Gastrocnemius medialis (tissue), 4 donors: Measurements from ENCODE around the gene SERINC1. TPM values are rescaled to one million over a fixed set of nuclear protein-coding genes. Genes with fewer than 3 reads are reported as not detected.

ENCODE experiments used
- ATAC-seq, 2 donors: fragments of 150-250 bp; one replicate each; pipeline ENCODE4 v1.9.1; 2016
- DNase-seq, 2 donors: peaks; one replicate each; pipeline ENCODE4 v3.0.0-alpha.2; 2019
- H3K27ac ChIP-seq, 4 donors: fragments of 200-600 bp; sonication (generic); 1 replicate in 1 of 4; 2 replicates in 3 of 4; pipeline ENCODE4 v1.5.1; 2016 to 2018; ENCODE audit warnings: mild to moderate bottlenecking in 2 of 4, moderate library complexity in 1 of 4
- H3K27me3 ChIP-seq, 3 donors: fragments of 200-600 bp; sonication (generic) in 2 of 3; 1 replicate in 1 of 3; 2 replicates in 2 of 3; pipeline versions ENCODE4 v1.5.1 to v1.6.0; 2016 to 2019; ENCODE audit warnings: mild to moderate bottlenecking in 1 of 3, moderate library complexity in 1 of 3
- H3K36me3 ChIP-seq, 2 donors: fragments of 200-600 bp; sonication (generic) in 1 of 2; one replicate each; pipeline ENCODE4 v1.5.1; 2017 to 2018
- H3K4me1 ChIP-seq, 2 donors: fragments of 200-600 bp; sonication (generic) in 1 of 2; one replicate each; pipeline ENCODE4 v1.5.1; 2016 to 2017; ENCODE audit warnings: mild to moderate bottlenecking in 2 of 2
- H3K4me3 ChIP-seq, 4 donors: fragments of 200-600 bp; sonication (generic) in 3 of 4; 1 replicate in 1 of 4; 2 replicates in 3 of 4; pipeline ENCODE4 v1.5.1; 2016 to 2019; ENCODE audit warnings: mild to moderate bottlenecking in 2 of 4
- H3K9me3 ChIP-seq, 3 donors: fragments of 200-600 bp; sonication (generic) in 2 of 3; 1 replicate in 1 of 3; 2 replicates in 2 of 3; pipeline ENCODE4 v1.5.1; 2016 to 2019
- POLR2A ChIP-seq, 2 donors: fragments of 450-650 bp; IDR thresholded peaks; one replicate each; pipeline ENCODE4 v1.6.1; 2017; ENCODE audit warnings: antibody characterized with exemption in 2 of 2, mild to moderate bottlenecking in 2 of 2, moderate library complexity in 2 of 2
- in situ Hi-C, 4 donors: fragments of 200-750 bp; cut with MboI; loops; one replicate each; pipeline versions ENCODE4 v1.15.0 to v1.8.0; 2017; ENCODE audit warnings: low sequenced_read_pairs in 4 of 4
- intact Hi-C: fragments of 100-400 bp; cut with DNase I; formaldehyde crosslinking; loops from one replicate; pipeline ENCODE4 v1.15.1; 2023; ENCODE audit warnings: low total_unique reads
- total RNA-seq, 4 donors: library from RNA; depleted of rRNA; stranded (reverse); fragments of >200 nt; gene quantifications; one replicate each; pipeline versions ENCODE4 v1.1.0 to v1.2.3, GENCODE V29; 2016
- TF ChIP-seq, protein P1 (sequence below), 5 experiments: fragments of 450-650 bp in 3 of 5; fragments of 200-600 bp in 2 of 5; sonication (generic) in 2 of 5; IDR thresholded peaks in 4 of 5; conservative IDR thresholded peaks in 1 of 5; 1 replicate in 4 of 5; 2 replicates in 1 of 5; pipeline ENCODE4 v1.5.1; 2016 to 2019; ENCODE audit warnings: antibody characterized with exemption in 5 of 5, mild to moderate bottlenecking in 3 of 5, moderate library complexity in 3 of 5

The SERINC1 gene
- total RNA-seq, 4 donors from 2014 or later: 161 to 273 (median 198) TPM

DNA sequence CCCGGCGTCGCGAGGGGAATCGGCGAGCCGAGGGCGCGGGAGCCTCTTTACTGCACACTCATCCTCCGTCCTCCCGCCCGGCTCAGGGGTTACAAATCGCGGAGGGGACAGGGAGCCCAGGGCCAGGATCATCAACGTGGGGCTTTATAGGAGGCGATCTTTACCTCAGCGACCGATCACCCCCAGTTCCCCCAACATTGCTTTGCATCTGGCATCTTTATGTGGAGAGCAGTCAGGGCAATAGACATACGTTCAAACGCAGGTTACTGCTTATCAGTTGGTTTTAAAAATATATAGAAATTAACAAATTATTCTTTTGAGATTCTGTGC lies 71.5 kb downstream of the SERINC1 start:
- ATAC-seq (peak; percentile 13 to 31), DNase-seq (peak in 1 of 2 donors; percentile 42)
- Histone ChIP-seq H3K36me3 (no peaks in the 10 kb centered on the region), H3K4me1 (peaks cover 27 to 49% of the 10 kb centered on the region in 2 donors), H3K4me3 (peak overlapping the region; percentile 83 to 99 (median 92)), H3K27me3 (no peaks in the 10 kb centered on the region), H3K9me3 (no peaks in the 10 kb centered on the region), H3K27ac (peak overlapping the region; percentile 93 to 100 (median 94))
- in situ Hi-C loops (loop anchor here in 1 of 4 donors (5.0 kb wide), 1 partner anchor 67 kb away; no protein-coding TSS in a partner anchor), intact Hi-C loops (loop anchor here (2.0 to 10.0 kb wide), 3 partner anchors 17 to 615 kb away; partner anchors contain the start of gene SMPDL3A)
- TF ChIP-seq, protein P1, sequence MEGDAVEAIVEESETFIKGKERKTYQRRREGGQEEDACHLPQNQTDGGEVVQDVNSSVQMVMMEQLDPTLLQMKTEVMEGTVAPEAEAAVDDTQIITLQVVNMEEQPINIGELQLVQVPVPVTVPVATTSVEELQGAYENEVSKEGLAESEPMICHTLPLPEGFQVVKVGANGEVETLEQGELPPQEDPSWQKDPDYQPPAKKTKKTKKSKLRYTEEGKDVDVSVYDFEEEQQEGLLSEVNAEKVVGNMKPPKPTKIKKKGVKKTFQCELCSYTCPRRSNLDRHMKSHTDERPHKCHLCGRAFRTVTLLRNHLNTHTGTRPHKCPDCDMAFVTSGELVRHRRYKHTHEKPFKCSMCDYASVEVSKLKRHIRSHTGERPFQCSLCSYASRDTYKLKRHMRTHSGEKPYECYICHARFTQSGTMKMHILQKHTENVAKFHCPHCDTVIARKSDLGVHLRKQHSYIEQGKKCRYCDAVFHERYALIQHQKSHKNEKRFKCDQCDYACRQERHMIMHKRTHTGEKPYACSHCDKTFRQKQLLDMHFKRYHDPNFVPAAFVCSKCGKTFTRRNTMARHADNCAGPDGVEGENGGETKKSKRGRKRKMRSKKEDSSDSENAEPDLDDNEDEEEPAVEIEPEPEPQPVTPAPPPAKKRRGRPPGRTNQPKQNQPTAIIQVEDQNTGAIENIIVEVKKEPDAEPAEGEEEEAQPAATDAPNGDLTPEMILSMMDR (IDR thresholded peaks at IDR 0.05 in 4 of 5, conservative IDR thresholded peaks at IDR 0.05 in 1 of 5): no peak
- TF ChIP-seq POLR2A (IDR thresholded peaks at IDR 0.05): no peak

DNA sequence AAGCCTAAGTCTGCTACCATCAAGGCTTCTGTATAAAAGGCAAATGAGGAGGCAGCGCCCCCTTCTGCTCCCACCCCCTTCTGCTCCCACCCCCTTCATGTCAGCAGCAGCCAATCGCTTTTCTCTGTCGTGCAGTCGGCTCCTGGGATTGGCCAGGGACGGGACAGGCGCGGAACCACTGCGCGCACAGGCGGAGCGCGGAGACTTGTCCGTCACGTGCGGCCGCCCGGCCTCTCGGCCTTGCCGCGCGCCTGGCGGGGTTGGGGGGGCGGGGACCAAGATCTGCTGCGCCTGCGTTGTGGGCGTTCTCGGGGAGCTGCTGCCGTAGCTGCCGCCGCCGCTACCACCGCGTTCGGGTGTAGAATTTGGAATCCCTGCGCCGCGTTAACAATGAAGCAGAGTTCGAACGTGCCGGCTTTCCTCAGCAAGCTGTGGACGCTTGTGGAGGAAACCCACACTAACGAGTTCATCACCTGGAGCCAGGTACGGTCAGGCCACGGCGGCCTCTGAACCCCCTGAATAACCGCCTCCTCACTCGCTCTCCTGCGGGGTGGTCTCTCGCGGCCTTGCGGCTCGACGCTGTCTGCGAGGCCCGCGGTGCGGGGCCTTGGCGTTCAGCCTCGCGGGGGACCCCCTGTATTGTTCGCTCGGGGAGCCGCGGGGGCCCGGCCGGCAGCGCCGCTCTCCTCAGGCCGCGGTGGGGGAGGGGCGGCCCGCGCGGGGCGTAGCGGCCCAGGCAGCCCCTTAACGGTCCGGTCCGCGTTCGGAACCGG lies 72.1 kb downstream of the SERINC1 start, which contains the start of gene HSF2:
HSF2 (plus strand) TSS at position 305 of the 773 bp plus-strand sequence; CDS start at position 391, 86 bp downstream.
- DNase-seq: peak; percentile 97 to 98
- Histone ChIP-seq H3K4me3 (peak within 1 kb of the TSS; percentile 83 to 99 (median 92)), H3K9me3 (no peaks in the 10 kb centered on the region), H3K36me3 (no peaks in the 10 kb centered on the region), H3K27ac (peak within 1 kb of the TSS; percentile 93 to 100 (median 94)), H3K4me1 (peaks cover 26 to 44% of the 10 kb centered on the region in 2 donors), H3K27me3 (no peaks in the 10 kb centered on the region)
- intact Hi-C loops (loop anchor here (1.0 to 10.0 kb wide), 5 partner anchors 17 to 615 kb away; partner anchors contain the start of genes SERINC1 and SMPDL3A), in situ Hi-C loops (loop anchor here in 2 of 4 donors (5.0 to 25.0 kb wide), 2 partner anchors 68 to 88 kb away; no protein-coding TSS in a partner anchor)
- TF ChIP-seq, protein P1 (IDR thresholded peaks at IDR 0.05 in 4 of 5, conservative IDR thresholded peaks at IDR 0.05 in 1 of 5): peak in 3 of 5 experiments; percentile 8 to 51 (median 44)
- peak; percentile 87 to 89 for TF ChIP-seq POLR2A (IDR thresholded peaks at IDR 0.05)
- ATAC-seq: peak; percentile 87 to 91

DNA sequence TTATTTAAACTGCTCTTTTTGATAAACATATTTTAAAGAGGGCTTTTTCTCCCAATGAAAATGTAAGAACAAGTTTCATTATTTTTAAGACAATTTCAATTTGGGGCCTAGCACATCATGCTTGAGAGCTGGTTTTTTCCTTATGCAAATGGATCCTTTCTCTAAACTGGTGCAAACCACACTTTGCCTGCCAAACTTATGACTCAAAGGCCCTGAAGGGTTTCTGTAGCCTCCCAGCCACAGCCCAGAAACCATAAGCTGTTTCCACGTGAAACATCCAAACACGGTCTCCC lies 72.6 kb downstream of the SERINC1 start:
- in situ Hi-C loops (loop anchor here in 1 of 4 donors (25.0 kb wide), 1 partner anchor 88 kb away; no protein-coding TSS in a partner anchor), intact Hi-C loops (loop anchor here (1.0 kb wide), 2 partner anchors 18 to 72 kb away; partner anchors contain the start of gene SERINC1)
- DNase-seq: no peak
- Histone ChIP-seq H3K4me3 (peak overlapping the region; percentile 44 to 99 (median 87)), H3K27ac (peak overlapping the region; percentile 93 to 100 (median 94)), H3K9me3 (no peaks in the 10 kb centered on the region), H3K27me3 (no peaks in the 10 kb centered on the region), H3K4me1 (peaks cover 21 to 40% of the 10 kb centered on the region in 2 donors), H3K36me3 (no peaks in the 10 kb centered on the region)
- no peak for ATAC-seq
- no peak for TF ChIP-seq POLR2A (IDR thresholded peaks at IDR 0.05)
- TF ChIP-seq, protein P1 (IDR thresholded peaks at IDR 0.05 in 4 of 5, conservative IDR thresholded peaks at IDR 0.05 in 1 of 5): no peak

DNA sequence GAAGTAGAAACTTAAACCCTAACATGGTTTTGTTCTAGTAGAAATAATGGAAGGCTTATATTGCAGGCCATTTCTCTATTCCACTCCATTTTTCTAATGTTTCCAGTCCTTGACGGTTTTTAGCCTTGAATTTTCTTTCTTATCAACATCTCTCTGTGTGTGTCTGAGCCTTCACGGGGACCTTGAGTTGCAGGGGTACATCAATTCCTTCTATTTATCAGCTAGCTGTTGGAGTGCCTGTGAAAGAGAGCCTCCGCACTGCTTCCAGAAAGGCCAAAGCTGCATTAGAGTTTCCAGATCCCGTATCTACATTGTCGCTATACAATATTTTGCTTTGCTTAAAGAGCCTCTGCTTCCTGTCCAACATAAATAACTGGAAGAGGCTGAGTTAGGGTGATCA lies 77.6 kb downstream of the SERINC1 start:
- ATAC-seq: no peak
- no peaks in the 10 kb centered on the region for H3K27me3 ChIP-seq
- TF ChIP-seq, protein P1 (IDR thresholded peaks at IDR 0.05 in 4 of 5, conservative IDR thresholded peaks at IDR 0.05 in 1 of 5): no peak
- no peak for TF ChIP-seq POLR2A (IDR thresholded peaks at IDR 0.05)

More for the DNA sequence above, 77.6 kb downstream of the SERINC1 start:
- intact Hi-C loops: no loop called here
- no peak for DNase-seq
- in situ Hi-C loops: loop anchor here in 1 of 4 donors (25.0 kb wide), 1 partner anchor 93 kb away; no protein-coding TSS in a partner anchor
- Histone ChIP-seq H3K4me3 (no peak overlapping the region), H3K9me3 (no peaks in the 10 kb centered on the region), H3K27ac (no peak overlapping the region), H3K36me3 (no peaks in the 10 kb centered on the region), H3K4me1 (peaks cover 0 to 6% of the 10 kb centered on the region in 2 donors)
